Measurements from ENCODE around the gene IRAK2.

- TF ChIP-seq CTCF (conservative IDR thresholded peaks at IDR 0.05; ENCODE audit: low read depth, low read length) (no peak), EZH2 (IDR thresholded peaks at IDR 0.05; ENCODE audit: low read length, unreplicated experiment) (no peak), EZH2phosphoT487 (IDR thresholded peaks at IDR 0.05; ENCODE audit: borderline replicate concordance, low read length) (no peak)
Observed at GRCh38 chr3:10233988-10234387, 69.3 kb downstream of the IRAK2 start.
